A549 (cell line): ENCODE data around the gene ADGRL1. TPM values are rescaled to one million over a fixed set of nuclear protein-coding genes. Genes with fewer than 3 reads are reported as not detected.
A peak's percentile ranks its signal among the peaks of the same experiment; 100 is the strongest.

Source experiments
- ATAC-seq, 2 experiments: fragments of 200-7000 bp in 1 of 2; fragments of >200 bp in 1 of 2; cut with Nextera tagmentation in 1 of 2; cut with Tn5 transposase in 1 of 2; 3 replicates each; pipeline versions ENCODE4 v1.8.0 to v1.9.1; 2018 to 2020; ENCODE audit warnings: mild to moderate bottlenecking in 1 of 2, moderate library complexity in 1 of 2
- CTCF ChIA-PET: fragments of 300-600 bp; sonication (Branson Sonifier 250); formaldehyde crosslinking; extraction: SDS; loops from one replicate; lab custom pipeline; 2021; ENCODE audit warnings: antibody characterized with exemption, inconsistent platforms; lab: Yijun Ruan, JAX
- POLR2A ChIA-PET: fragments of 350-600 bp; formaldehyde crosslinking; extraction: SDS; loops from one replicate; lab custom pipeline; 2021; ENCODE audit warnings: antibody characterized with exemption, inconsistent platforms; lab: Yijun Ruan, JAX
- DNase-seq, 2 experiments: peaks; one replicate each; pipeline versions ENCODE4 v3.0.0 to v3.0.0-alpha.2; 2011 to 2016; ENCODE audit warnings: low read depth in 1 of 2, low spot score in 1 of 2
- FAIRE-seq: peaks from 2 replicates; lab custom pipeline; 2011; peaks lifted over from hg19 to GRCh38; lab: Jason Lieb, UNC
- H3K27ac ChIP-seq, 2 experiments: fragments of >200 bp; sonication (Bioruptor Twin); formaldehyde crosslinking; 3 replicates each; pipeline ENCODE4 v1.5.1; 2016 to 2017
- H3K4me1 ChIP-seq: fragments of >200 bp; sonication (Bioruptor Twin); formaldehyde crosslinking; 3 replicates; pipeline ENCODE4 v1.6.1; 2016
- H3K4me2 ChIP-seq: fragments of >200 bp; sonication (Bioruptor Twin); formaldehyde crosslinking; 3 replicates; pipeline ENCODE4 v1.6.1; 2016
- H3K4me3 ChIP-seq: fragments of >200 bp; sonication (Bioruptor Twin); formaldehyde crosslinking; 3 replicates; pipeline ENCODE4 v1.5.1; 2016
- H3K9me3 ChIP-seq: fragments of >200 bp; sonication (Bioruptor Twin); formaldehyde crosslinking; 3 replicates; pipeline ENCODE4 v1.6.1; 2016
- CBX8 ChIP-seq: fragments of 200-600 bp; sonication (generic); IDR thresholded peaks from 2 replicates; pipeline ENCODE4 v1.6.1; 2016
- CHD2 ChIP-seq: fragments of 150-350 bp; IDR thresholded peaks from 2 replicates; pipeline ENCODE4 v1.6.1; 2014; ENCODE audit warnings: low read length; ENCODE audit not compliant: partially characterized antibody
- EHF ChIP-seq: fragments of 250-450 bp; sonication (Bioruptor Pico); IDR thresholded peaks from 2 replicates; pipeline ENCODE4 v1.5.0; 2020; ENCODE audit warnings: mild to moderate bottlenecking
- EP300 ChIP-seq, 2 experiments: fragments of >200 bp; sonication (Bioruptor Twin); formaldehyde crosslinking; IDR thresholded peaks; 2 replicates in 1 of 2; 3 replicates in 1 of 2; pipeline ENCODE4 v1.6.1; 2016 to 2017
- FOSB ChIP-seq: fragments of 250-450 bp; sonication (Bioruptor Pico); IDR thresholded peaks from 2 replicates; pipeline ENCODE4 v1.5.0; 2020; ENCODE audit warnings: mild to moderate bottlenecking, moderate library complexity
- FOSL2 ChIP-seq, 2 experiments: fragments of 450-650 bp in 1 of 2; fragments of >200 bp in 1 of 2; sonication (Bioruptor Twin) in 1 of 2; formaldehyde crosslinking; IDR thresholded peaks; 2 replicates each; pipeline versions ENCODE4 v1.5.0 to v1.6.1; 2016 to 2020; ENCODE audit warnings: mild to moderate bottlenecking in 1 of 2, moderate library complexity in 1 of 2
- HDAC2 ChIP-seq: fragments of 200-600 bp; sonication (generic); IDR thresholded peaks from 2 replicates; pipeline ENCODE4 v1.6.1; 2016
- HOXA7 ChIP-seq: fragments of 250-450 bp; sonication (Bioruptor Pico); IDR thresholded peaks from 2 replicates; pipeline ENCODE4 v1.5.0; 2020; ENCODE audit warnings: mild to moderate bottlenecking, moderate library complexity
- JUNB ChIP-seq: fragments of >200 bp; sonication (Bioruptor Twin); formaldehyde crosslinking; IDR thresholded peaks from 2 replicates; pipeline ENCODE4 v1.6.1; 2016
- KDM5A ChIP-seq: fragments of 200-600 bp; sonication (generic); IDR thresholded peaks from 2 replicates; pipeline ENCODE4 v1.6.1; 2016; ENCODE audit warnings: antibody characterized with exemption, mild to moderate bottlenecking
- MAZ ChIP-seq: fragments of 150-350 bp; IDR thresholded peaks from 2 replicates; pipeline ENCODE4 v1.6.1; 2014; ENCODE audit warnings: antibody characterized with exemption, low read depth, low read length, borderline replicate concordance
- NFE2L2 ChIP-seq: fragments of 150-350 bp; conservative IDR thresholded peaks from 2 replicates; pipeline ENCODE4 v1.6.1; 2014; ENCODE audit warnings: low read length
- RAD21 ChIP-seq, 2 experiments: fragments of >200 bp in 1 of 2; sonication (Bioruptor Twin) in 1 of 2; formaldehyde crosslinking in 1 of 2; IDR thresholded peaks in 1 of 2; conservative IDR thresholded peaks in 1 of 2; 2 replicates in 1 of 2; 3 replicates in 1 of 2; pipeline ENCODE4 v1.6.1; 2012 to 2018; ENCODE audit warnings: inconsistent platforms in 1 of 2
- RFX5 ChIP-seq: fragments of 450-650 bp; IDR thresholded peaks from 2 replicates; pipeline ENCODE4 v1.7.1; 2014; ENCODE audit warnings: antibody characterized with exemption, mild to moderate bottlenecking, moderate library complexity
- SMC3 ChIP-seq: fragments of >200 bp; sonication (Bioruptor Twin); formaldehyde crosslinking; IDR thresholded peaks from 3 replicates; pipeline ENCODE4 v1.6.1; 2018; ENCODE audit warnings: inconsistent platforms
- WGBS: methylation state at CpG from one replicate; pipeline ENCODE4 v1.1.6; 2017; ENCODE audit errors: missing lambda C conversion rate; 5-methylcytosine and 5-hydroxymethylcytosine counted together
- polyA plus RNA-seq, 4 experiments: library from polyadenylated mRNA; depleted of rRNA in 3 of 4; stranded (reverse); fragments of >200 nt; fragmentation: RNase III in 1 of 4; extraction: RNeasy Plus Mini Kit Qiagen cat#74134 plus additional on column Dnase treatment in 1 of 4; gene quantifications; 2 replicates in 3 of 4; 3 replicates in 1 of 4; pipeline ENCODE4 v1.2.3, GENCODE V29; 2011 to 2017
- TF ChIP-seq, protein P1 (sequence below): IDR thresholded peaks from 2 replicates; pipeline ENCODE4 v1.6.1; 2012
- TF ChIP-seq, protein P2 (sequence below): fragments of 200-600 bp; sonication (generic); IDR thresholded peaks from 2 replicates; pipeline ENCODE4 v1.6.1; 2016; ENCODE audit warnings: antibody characterized with exemption, mild to moderate bottlenecking, moderate library complexity
- TF ChIP-seq, protein P3 (sequence below): fragments of >200 bp; sonication (Bioruptor Twin); formaldehyde crosslinking; IDR thresholded peaks from 3 replicates; pipeline ENCODE4 v1.5.1; 2016
- TF ChIP-seq, protein P4 (sequence below): fragments of >200 bp; sonication (Bioruptor Twin); formaldehyde crosslinking; IDR thresholded peaks from 3 replicates; pipeline ENCODE4 v1.6.1; 2016

Gene ADGRL1
- polyA plus RNA-seq, 2 of the 4 experiments (the other 2 are of a cell fraction): 3.9 to 6.0 TPM

DNA sequence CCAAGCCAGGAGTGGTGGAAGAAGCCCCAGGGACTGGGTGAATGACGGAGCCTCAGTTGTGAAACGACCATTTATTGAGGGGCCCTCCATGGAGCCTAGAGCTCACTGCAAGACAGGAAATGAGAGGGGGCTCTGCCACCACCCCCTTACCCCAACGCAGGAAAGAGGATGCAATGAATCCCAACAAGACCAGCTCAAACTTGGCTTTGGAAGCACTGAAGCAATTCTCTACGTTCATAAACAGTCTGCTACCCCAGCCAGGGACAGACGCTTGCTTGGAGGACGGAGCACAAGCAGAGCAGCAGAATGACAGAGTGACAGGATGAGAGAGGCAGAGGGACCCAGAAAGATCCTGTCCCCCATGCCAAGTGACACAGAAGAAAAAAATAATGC lies 89.4 kb downstream of the ADGRL1 start:
- TF ChIP-seq HOXA7 (CRISPR knock-in tag): no peak
- no peak for TF ChIP-seq SMC3
- no peak for TF ChIP-seq FOSL2 (IDR thresholded peaks at IDR 0.05)
- no peak for TF ChIP-seq FOSL2 (CRISPR knock-in tag; IDR thresholded peaks at IDR 0.05)
- TF ChIP-seq MAZ: no peak
- no peak for TF ChIP-seq NFE2L2
- Histone ChIP-seq H3K4me1 (peaks cover 31% of the 10 kb centered on the region), H3K9me3 (no peaks in the 10 kb centered on the region), H3K27ac (peak overlapping the region in 1 of 2 experiments; percentile 91; a peak in 3 of 6 replicates), H3K4me3 (peak overlapping the region; percentile 75), H3K4me2 (peak overlapping the region; percentile 96)
- ChIA-PET CTCF (interaction anchor here (0.7 to 4.2 kb wide), 3 partner anchors 20 to 243 kb away, joined by 3 to 25 read pairs (median 18); partner anchors contain the start of gene ASF1B), POLR2A (no interaction called here)
- DNase-seq (no peak), ATAC-seq (no peak), FAIRE-seq (no peak)
- WGBS: 45% methylated on average over 6 of the region's 6 CpGs

DNA sequence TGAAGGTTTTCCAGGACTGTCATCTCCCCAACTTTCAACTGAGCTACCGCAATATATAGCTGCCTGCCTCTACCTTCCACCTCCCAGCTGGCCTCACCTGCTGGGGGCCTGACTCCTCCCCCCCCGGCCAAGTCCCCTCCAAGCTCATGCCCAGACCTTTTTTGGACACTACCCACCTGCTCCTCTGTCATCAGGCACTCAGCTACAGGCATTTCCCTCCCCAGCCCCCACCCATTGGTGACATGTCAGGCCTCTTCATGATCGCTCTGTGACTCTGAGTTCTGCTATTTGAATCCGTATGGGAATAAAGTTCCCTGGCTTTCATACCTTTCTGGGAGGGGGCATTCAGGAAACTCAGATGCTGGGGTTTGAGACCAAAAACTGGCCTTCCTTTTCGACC lies 90.2 kb downstream of the ADGRL1 start:
- H3K9me3 ChIP-seq: no peaks in the 10 kb centered on the region
- TF ChIP-seq, protein P1, sequence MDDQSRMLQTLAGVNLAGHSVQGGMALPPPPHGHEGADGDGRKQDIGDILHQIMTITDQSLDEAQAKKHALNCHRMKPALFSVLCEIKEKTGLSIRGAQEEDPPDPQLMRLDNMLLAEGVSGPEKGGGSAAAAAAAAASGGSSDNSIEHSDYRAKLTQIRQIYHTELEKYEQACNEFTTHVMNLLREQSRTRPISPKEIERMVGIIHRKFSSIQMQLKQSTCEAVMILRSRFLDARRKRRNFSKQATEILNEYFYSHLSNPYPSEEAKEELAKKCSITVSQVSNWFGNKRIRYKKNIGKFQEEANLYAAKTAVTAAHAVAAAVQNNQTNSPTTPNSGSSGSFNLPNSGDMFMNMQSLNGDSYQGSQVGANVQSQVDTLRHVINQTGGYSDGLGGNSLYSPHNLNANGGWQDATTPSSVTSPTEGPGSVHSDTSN: no peak
- TF ChIP-seq HDAC2 (no peak), HOXA7 (CRISPR knock-in tag) (no peak), RAD21 (conservative IDR thresholded peaks at IDR 0.05 in 1 of 2, IDR thresholded peaks at IDR 0.05 in 1 of 2) (no peak), NFE2L2 (no peak), FOSL2 (IDR thresholded peaks at IDR 0.05) (no peak), FOSL2 (CRISPR knock-in tag; IDR thresholded peaks at IDR 0.05) (no peak), KDM5A (no peak), EP300 (IDR thresholded peaks at IDR 0.05) (no peak), RFX5 (no peak), EHF (CRISPR knock-in tag) (no peak), FOSB (no peak), CHD2 (no peak), CBX8 (no peak), JUNB (no peak)
- TF ChIP-seq, protein P2, sequence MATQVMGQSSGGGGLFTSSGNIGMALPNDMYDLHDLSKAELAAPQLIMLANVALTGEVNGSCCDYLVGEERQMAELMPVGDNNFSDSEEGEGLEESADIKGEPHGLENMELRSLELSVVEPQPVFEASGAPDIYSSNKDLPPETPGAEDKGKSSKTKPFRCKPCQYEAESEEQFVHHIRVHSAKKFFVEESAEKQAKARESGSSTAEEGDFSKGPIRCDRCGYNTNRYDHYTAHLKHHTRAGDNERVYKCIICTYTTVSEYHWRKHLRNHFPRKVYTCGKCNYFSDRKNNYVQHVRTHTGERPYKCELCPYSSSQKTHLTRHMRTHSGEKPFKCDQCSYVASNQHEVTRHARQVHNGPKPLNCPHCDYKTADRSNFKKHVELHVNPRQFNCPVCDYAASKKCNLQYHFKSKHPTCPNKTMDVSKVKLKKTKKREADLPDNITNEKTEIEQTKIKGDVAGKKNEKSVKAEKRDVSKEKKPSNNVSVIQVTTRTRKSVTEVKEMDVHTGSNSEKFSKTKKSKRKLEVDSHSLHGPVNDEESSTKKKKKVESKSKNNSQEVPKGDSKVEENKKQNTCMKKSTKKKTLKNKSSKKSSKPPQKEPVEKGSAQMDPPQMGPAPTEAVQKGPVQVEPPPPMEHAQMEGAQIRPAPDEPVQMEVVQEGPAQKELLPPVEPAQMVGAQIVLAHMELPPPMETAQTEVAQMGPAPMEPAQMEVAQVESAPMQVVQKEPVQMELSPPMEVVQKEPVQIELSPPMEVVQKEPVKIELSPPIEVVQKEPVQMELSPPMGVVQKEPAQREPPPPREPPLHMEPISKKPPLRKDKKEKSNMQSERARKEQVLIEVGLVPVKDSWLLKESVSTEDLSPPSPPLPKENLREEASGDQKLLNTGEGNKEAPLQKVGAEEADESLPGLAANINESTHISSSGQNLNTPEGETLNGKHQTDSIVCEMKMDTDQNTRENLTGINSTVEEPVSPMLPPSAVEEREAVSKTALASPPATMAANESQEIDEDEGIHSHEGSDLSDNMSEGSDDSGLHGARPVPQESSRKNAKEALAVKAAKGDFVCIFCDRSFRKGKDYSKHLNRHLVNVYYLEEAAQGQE: no peak
- TF ChIP-seq, protein P3, sequence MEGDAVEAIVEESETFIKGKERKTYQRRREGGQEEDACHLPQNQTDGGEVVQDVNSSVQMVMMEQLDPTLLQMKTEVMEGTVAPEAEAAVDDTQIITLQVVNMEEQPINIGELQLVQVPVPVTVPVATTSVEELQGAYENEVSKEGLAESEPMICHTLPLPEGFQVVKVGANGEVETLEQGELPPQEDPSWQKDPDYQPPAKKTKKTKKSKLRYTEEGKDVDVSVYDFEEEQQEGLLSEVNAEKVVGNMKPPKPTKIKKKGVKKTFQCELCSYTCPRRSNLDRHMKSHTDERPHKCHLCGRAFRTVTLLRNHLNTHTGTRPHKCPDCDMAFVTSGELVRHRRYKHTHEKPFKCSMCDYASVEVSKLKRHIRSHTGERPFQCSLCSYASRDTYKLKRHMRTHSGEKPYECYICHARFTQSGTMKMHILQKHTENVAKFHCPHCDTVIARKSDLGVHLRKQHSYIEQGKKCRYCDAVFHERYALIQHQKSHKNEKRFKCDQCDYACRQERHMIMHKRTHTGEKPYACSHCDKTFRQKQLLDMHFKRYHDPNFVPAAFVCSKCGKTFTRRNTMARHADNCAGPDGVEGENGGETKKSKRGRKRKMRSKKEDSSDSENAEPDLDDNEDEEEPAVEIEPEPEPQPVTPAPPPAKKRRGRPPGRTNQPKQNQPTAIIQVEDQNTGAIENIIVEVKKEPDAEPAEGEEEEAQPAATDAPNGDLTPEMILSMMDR: no peak
- TF ChIP-seq, protein P4, sequence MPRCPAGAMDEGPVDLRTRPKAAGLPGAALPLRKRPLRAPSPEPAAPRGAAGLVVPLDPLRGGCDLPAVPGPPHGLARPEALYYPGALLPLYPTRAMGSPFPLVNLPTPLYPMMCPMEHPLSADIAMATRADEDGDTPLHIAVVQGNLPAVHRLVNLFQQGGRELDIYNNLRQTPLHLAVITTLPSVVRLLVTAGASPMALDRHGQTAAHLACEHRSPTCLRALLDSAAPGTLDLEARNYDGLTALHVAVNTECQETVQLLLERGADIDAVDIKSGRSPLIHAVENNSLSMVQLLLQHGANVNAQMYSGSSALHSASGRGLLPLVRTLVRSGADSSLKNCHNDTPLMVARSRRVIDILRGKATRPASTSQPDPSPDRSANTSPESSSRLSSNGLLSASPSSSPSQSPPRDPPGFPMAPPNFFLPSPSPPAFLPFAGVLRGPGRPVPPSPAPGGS: no peak
- TF ChIP-seq, all 56 proteins: peak for 0
- no peak for FAIRE-seq
- no peak for ATAC-seq
- Histone ChIP-seq H3K4me1 (peaks cover 31% of the 10 kb centered on the region), H3K4me3 (no peak overlapping the region), H3K4me2 (peak overlapping the region; percentile 96; the same call in 1 of the 3 replicates), H3K27ac (no peak overlapping the region)
- ChIA-PET CTCF (interaction anchor here (0.7 to 4.2 kb wide), 7 partner anchors 14 to 243 kb away, joined by 3 to 25 read pairs (median 4); partner anchors contain the start of gene ASF1B), POLR2A (no interaction called here)
- DNase-seq: no peak
- WGBS: 85% methylated on average over 4 of the region's 5 CpGs
